Heart left ventricle (tissue), 16 donors: Measurements from ENCODE around the gene RBL1. TPM values are rescaled to one million over a fixed set of nuclear protein-coding genes. Genes with fewer than 3 reads are reported as not detected.

Source experiments
- ATAC-seq, 4 donors: fragments of 200-7000 bp; cut with Tn5 transposase; one replicate each; pipeline ENCODE4 v1.9.1; 2020 to 2022; ENCODE audit warnings: moderate library complexity in 4 of 4, mild to moderate bottlenecking in 3 of 4, moderate number of reproducible peaks in 1 of 4
- DNase-seq, 5 donors: peaks; one replicate each; pipeline ENCODE4 v3.0.0-alpha.2; 2020
- H3K27ac ChIP-seq, 12 donors: fragments of 200-600 bp; sonication (generic) in 4 of 12; one replicate each; pipeline versions ENCODE4 v1.5.0 to v1.8.0; 2016 to 2022; ENCODE audit warnings: mild to moderate bottlenecking in 2 of 12
- H3K27me3 ChIP-seq, 9 donors: fragments of 200-600 bp; sonication (generic) in 2 of 9; one replicate each; pipeline versions ENCODE4 v1.5.1 to v1.8.0; 2016 to 2022; ENCODE audit warnings: mild to moderate bottlenecking in 3 of 9
- H3K36me3 ChIP-seq, 9 donors: fragments of 200-600 bp; sonication (generic) in 2 of 9; one replicate each; pipeline versions ENCODE4 v1.5.0 to v1.8.0; 2018 to 2022; ENCODE audit warnings: mild to moderate bottlenecking in 2 of 9
- H3K4me1 ChIP-seq, 12 donors: fragments of 200-600 bp; sonication (generic) in 4 of 12; one replicate each; pipeline versions ENCODE4 v1.5.0 to v1.8.0; 2016 to 2022; ENCODE audit warnings: mild to moderate bottlenecking in 3 of 12
- H3K4me3 ChIP-seq, 12 donors: fragments of 200-600 bp; sonication (generic) in 4 of 12; one replicate each; pipeline versions ENCODE4 v1.5.0 to v1.8.0; 2017 to 2022; ENCODE audit warnings: mild to moderate bottlenecking in 9 of 12, moderate library complexity in 4 of 12
- H3K9me3 ChIP-seq, 12 donors: fragments of 200-600 bp; sonication (generic) in 4 of 12; one replicate each; pipeline versions ENCODE4 v1.5.0 to v1.8.0; 2016 to 2022; ENCODE audit warnings: mild to moderate bottlenecking in 1 of 12
- CTCF ChIP-seq, 12 donors: fragments of 200-600 bp; sonication (generic) in 4 of 12; IDR thresholded peaks; one replicate each; pipeline versions ENCODE4 v1.5.0 to v1.8.0; 2018 to 2022; ENCODE audit warnings: antibody characterized with exemption in 12 of 12, mild to moderate bottlenecking in 5 of 12
- POLR2A ChIP-seq, 2 donors: fragments of 450-650 bp; IDR thresholded peaks; one replicate each; pipeline ENCODE4 v1.6.1; 2017; ENCODE audit warnings: antibody characterized with exemption in 2 of 2, mild to moderate bottlenecking in 2 of 2, moderate library complexity in 2 of 2
- WGBS, 4 donors: extraction: QIAGEN DNeasy Blood & Tissue Kit in 2 of 4; methylation state at CpG; one replicate each; pipeline versions ENCODE4 v1.1.5 to v1.1.7; 2013 to 2018; 5-methylcytosine and 5-hydroxymethylcytosine counted together
- intact Hi-C, 10 donors: fragments of 100-400 bp; cut with DNase I; formaldehyde crosslinking; loops; one replicate each; pipeline versions ENCODE4 v1.11.1 to v1.14.2; 2022
- polyA plus RNA-seq, 2 donors: library from polyadenylated mRNA; stranded (reverse); fragments of 200-250 nt; gene quantifications; one replicate each; pipeline ENCODE4 v1.2.3, GENCODE V29; 2013
- total RNA-seq, 9 donors: library from RNA; depleted of rRNA in 2 of 9; stranded (reverse); fragments of >200 nt in 2 of 9; fragmentation: NEBNext Ultra II Directional in 3 of 9; extraction: Animal tissue kit (Norgen Biotek cat#: 25700) in 3 of 9; gene quantifications; one replicate each; pipeline versions ENCODE4 v1.1.0 to v1.2.4, GENCODE V29; 2016 to 2023
- donor health status: ischemic (EF 13 %, LVEDD 7.1; RV severe dilation, severe dysfunction).
- donor health status: healthy with polysubstance abuse.
- donor health status: DM: no; HTN: yes; CAD: no.
- donor health status: DM: no; HTN: no; CAD: no.
- donor health status: ischemic (EF 25% LVEDD 6.9; RV normal size, moderate dysfunction).
- donor health status: ischemic (EF 25% LVEDD 5.7; RV mildly dilated, moderate dysfunction).
- donor health status: healthy.
- donor health status: DM: yes; HTN: yes; CAD: no.
- donor health status: ischemic (EF 35%, LVEDD 5.7; RV mildly dilated, moderate dysfunction).
- donor health status: nonischemic (EF 11% LVEDD 7.7; RV severe dilation, severe dysfunction).
- donor health status: DM: yes; HTN: yes; CAD: no.
- donor health status: PGD.
- donor health status: ischemic (EF 29% LVEDD 5.4; RV normal size, mild dysfunction).
- donor health status: nonischemic (EF 23%, LVEDD 6.1; RV moderate dilation, normal function).

The RBL1 gene
- total and polyA plus RNA-seq, 11 donors = 1.0 to 6.7 (median 3.4) TPM

- H3K4me1 ChIP-seq = peaks cover 0 to 21% (median 9%) of the 10 kb centered on the region in 12 donors
- DNase-seq (no peak), ATAC-seq (peak; percentile 18 to 44 (median 24))
- no peaks in the 10 kb centered on the region for H3K27me3 ChIP-seq
- no peak for TF ChIP-seq CTCF (IDR thresholded peaks at IDR 0.05)
- TF ChIP-seq POLR2A (IDR thresholded peaks at IDR 0.05) = no peak
- 5 to 8% (median 6%) methylated on average over 19 of the region's 19 CpGs for WGBS, 4 donors
- H3K9me3 ChIP-seq = no peaks in the 10 kb centered on the region
- peak overlapping the region; percentile 70 to 97 (median 80) for H3K4me3 ChIP-seq
- peak overlapping the region in 9 of 12 donors; percentile 41 to 85 (median 51) for H3K27ac ChIP-seq
- H3K36me3 ChIP-seq = peaks cover 0 to 20% (median 3%) of the 10 kb centered on the region in 9 donors
- intact Hi-C loops = no loop called here
Observed at GRCh38 chr20:37095108-37095598, 644 bp downstream of the RBL1 start.

GRCh38 chr20:37090407-37090806, 5.4 kb downstream of the RBL1 start:
- H3K27ac ChIP-seq = no peak overlapping the region
- no peaks in the 10 kb centered on the region for H3K27me3 ChIP-seq
- WGBS, 4 donors = 84 to 90% (median 87%) methylated on average over 2 of the region's 2 CpGs
- H3K36me3 ChIP-seq = peaks cover 0 to 52% (median 19%) of the 10 kb centered on the region in 9 donors
- ATAC-seq (no peak), DNase-seq (no peak)
- H3K9me3 ChIP-seq = no peaks in the 10 kb centered on the region
- TF ChIP-seq POLR2A (IDR thresholded peaks at IDR 0.05) = no peak
- TF ChIP-seq CTCF (IDR thresholded peaks at IDR 0.05) = no peak
- H3K4me1 ChIP-seq = peaks cover 0 to 16% (median 8%) of the 10 kb centered on the region in 12 donors
- H3K4me3 ChIP-seq = no peak overlapping the region
- intact Hi-C loops = loop anchor here in 1 of 10 donors (5.0 kb wide), 1 partner anchor 138 kb away; the partner anchor contains the start of gene SAMHD1

- H3K36me3 ChIP-seq = peaks cover 0 to 30% (median 0%) of the 10 kb centered on the region in 9 donors
- no peak overlapping the region for H3K27ac ChIP-seq
- H3K9me3 ChIP-seq = no peaks in the 10 kb centered on the region
- 91 to 97% (median 93%) methylated on average over 5 of the region's 5 CpGs for WGBS, 4 donors
- ATAC-seq (no peak), DNase-seq (no peak)
- H3K4me1 ChIP-seq = no peaks in the 10 kb centered on the region
- H3K27me3 ChIP-seq = no peaks in the 10 kb centered on the region
- no peak overlapping the region for H3K4me3 ChIP-seq
- TF ChIP-seq CTCF (IDR thresholded peaks at IDR 0.05) = peak in 3 of 12 donors; percentile 16 to 25 (median 16)
- TF ChIP-seq POLR2A (IDR thresholded peaks at IDR 0.05) = no peak
- intact Hi-C loops = no loop called here
Observed at GRCh38 chr20:37081717-37082289, 14.0 kb downstream of the RBL1 start.

- Histone ChIP-seq H3K4me3 (no peak overlapping the region), H3K36me3 (peaks cover 0 to 10% (median 0%) of the 10 kb centered on the region in 9 donors), H3K27me3 (no peaks in the 10 kb centered on the region), H3K4me1 (no peaks in the 10 kb centered on the region), H3K27ac (no peak overlapping the region), H3K9me3 (peaks cover 0 to 10% (median 0%) of the 10 kb centered on the region in 12 donors)
- TF ChIP-seq POLR2A (IDR thresholded peaks at IDR 0.05) = no peak
- TF ChIP-seq CTCF (IDR thresholded peaks at IDR 0.05) = no peak
- ATAC-seq (no peak), DNase-seq (no peak)
- intact Hi-C loops = no loop called here
- WGBS, 4 donors = 97 to 100% (median 98%) methylated on average over 8 of the region's 8 CpGs
Observed at GRCh38 chr20:37077009-37077408, 18.8 kb downstream of the RBL1 start.
